Measurements from ENCODE around the gene GALNT14.

The GALNT14 gene

DNA sequence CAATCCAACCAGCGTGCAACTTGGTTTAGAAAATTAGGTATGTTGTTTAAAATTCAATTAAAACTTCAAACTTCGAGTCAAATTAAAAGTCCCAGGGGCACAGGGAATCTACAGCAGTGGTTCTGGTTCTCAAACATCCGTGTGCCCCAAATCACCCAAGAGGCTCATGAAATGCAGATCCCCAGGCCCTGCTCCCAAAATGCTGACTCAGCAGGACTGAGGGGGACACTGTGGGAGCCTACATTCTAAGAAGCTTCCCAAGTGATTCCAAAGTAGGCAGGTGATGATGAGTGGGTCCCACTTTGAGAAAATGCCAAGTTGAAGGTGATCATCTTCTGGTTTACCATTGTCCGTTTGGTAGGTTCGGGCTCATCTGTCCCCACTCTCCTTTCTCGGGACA, 82.3 kb downstream of the GALNT14 start:
- no peak for DNase-seq

DNA sequence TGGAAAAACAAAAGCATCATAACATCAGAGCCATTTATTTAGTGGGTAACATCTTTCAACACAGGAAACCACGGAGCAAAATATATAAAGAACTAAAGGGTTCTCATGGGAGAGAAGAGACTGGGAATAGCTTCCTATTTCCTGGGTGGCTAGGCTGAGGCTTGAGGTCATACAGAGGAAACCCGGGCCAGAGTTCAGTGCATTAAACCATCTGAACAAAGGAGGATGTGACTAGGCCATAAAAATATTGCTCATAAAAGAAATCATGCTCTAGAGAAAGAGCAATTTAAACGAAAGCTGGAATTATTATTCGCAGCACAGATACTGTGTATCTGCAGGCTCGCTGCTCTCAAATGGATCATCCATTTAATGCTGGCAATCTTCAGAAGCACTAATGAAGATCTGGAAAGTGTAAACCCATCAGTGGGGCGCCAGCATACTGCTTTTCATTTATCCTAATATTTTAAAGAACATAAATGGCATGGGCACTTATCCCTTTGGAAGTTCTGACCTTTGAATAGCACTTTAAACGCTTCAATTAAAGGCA, 83.3 kb downstream of the GALNT14 start:
- DNase-seq, result no peak

DNA sequence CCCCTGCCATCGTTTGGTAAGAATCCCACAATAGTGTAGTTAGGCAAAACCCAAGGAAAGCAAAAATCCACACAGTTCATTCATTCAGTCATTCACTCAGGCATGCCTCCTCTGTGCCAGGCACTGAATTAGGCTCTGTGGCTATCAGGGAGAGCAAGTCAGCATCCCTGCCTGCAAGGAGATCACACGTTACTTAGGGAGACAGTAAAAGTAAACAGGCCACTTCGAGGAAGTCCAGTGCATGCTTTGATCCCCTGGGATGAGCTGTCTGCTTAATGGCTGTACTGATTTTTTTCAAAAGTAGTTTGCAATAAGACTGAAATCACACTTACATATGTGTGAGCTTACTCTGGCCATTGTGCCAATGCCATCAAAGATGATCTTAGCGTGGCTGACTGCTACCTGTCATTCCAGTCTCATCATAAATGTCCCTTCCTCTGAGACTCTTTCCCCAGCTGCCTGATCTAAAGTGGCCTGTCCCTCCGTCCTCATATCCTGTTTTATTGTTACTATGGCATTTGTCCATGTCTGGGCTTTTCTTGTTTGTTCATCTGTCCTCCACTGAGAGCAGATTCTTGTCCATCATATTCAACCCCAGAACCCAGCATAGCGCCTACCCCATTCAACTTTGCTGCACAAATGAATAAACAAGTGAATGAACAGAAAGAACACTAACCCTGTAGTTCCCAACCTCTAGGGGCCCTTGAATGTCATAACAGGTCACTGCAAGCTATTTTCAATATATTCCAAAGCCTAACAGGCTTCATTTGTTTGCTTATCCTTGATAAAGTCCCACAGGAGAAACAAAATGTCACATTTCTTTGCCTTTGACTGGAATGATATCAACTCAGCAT, 84.1 kb downstream of the GALNT14 start:
- DNase-seq, result no peak

DNA sequence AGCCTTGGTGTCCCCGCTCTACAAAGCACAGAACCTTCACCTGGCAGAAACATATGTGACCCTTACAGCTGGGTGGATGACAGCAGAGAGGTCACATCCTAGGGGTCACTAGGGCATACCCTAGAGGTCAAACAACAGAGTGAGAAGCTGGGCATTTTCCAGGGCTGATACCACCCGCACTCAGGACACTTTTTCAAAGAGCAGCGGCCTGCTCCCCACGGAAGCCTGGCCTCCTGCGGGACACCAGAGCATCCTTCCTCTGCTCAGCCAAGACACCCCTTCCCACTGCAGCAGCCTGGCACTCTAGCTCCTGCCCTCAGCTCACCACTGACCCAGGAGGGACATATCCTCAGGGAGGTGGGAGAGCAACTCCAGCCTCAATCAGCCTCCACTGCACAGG, 86.0 kb downstream of the GALNT14 start:
- DNase-seq, result no peak

DNA sequence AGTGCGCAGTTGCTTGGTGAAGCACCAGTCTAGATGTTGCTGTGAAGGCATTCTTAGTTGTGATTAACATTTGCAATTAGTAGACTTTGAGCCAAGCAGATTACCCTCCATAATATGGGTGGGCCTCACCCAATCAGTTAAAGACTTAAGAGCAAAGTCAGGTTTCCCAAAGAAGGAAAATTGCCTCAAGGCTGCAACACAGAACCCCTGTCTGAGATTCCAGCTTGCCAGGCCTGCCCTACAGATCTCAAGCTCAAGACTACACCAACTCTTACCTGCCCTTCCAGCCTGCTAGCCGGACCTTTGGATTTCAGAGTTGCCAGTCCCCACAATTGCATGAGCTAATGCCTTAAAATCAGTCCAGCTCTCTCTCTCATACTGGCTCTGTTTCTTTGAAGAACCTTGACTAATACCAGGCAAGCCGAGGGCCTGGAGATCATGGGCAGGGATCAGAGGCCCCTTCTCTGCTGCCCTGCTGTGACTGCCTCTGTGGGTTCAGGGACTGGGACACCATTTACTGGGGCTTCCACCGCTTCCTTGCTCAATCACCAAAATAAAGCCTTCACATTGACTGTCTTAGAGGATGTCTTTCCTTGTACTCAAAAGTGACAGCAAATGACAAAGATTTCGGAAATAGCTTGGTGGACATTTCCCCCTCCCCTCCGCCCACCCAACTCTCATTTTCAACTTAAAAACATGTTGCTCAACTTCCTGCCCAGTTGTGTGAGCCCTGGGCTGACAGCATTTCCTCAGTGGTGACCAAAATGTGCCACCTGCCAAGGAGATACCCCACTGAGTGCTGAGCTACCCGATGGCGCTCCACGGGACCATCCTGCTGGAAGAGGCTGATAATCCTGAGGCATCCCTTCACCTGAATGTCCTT, 86.7 kb downstream of the GALNT14 start:
- no peak for DNase-seq

DNA sequence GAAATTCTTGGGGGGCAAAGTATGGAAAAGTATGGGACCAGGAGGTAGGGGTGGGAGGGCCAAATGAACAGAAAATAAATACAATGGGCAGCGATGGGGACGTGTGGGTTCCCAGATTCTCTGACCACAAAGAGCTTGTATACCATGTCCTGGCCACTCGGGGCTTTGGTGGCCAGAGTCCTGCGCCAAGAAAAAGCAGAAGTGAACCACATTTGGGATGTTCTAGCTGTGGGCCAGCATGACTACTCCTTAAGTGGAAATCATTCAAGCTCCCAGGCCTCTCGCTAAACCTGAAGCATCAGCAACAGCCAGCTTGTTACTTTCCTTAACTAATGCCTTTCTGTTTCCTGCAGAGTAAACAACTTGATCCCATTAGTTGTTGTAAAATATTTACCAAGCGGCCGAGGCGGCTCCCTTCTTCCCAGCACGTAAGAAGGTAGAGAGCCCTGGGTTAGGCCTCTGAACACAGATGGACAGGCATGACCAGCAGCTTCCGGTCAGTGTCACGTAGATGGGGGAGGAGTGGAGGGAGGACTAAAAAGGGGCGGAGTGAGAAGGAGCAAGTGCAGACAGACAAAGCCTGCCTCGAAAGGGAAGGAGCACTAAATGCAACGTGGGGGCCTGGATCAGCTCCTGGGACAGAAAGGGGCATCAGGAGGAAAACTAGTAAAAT, 88.2 kb downstream of the GALNT14 start:
- no peak for DNase-seq

DNA sequence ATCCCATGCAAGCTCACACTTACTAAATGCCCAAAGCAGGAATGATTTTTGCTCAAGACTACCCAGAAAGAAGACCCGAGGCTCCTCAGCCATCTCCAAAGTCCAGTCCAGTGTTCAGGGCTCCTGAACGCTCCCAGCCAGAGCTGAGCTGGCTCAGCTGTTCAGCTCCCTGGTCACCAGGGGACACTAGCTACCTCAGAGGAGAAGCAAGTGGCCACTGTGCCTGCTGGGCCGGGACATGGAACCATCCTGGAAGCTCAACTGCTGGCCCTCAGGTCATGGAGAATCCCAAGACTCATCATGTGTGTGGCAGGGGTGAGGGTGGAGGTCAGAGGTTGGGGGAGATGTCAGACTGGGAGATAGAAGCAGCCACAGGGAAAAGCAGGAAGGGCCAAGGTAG, 89.0 kb downstream of the GALNT14 start:
- no peak for DNase-seq

DNA sequence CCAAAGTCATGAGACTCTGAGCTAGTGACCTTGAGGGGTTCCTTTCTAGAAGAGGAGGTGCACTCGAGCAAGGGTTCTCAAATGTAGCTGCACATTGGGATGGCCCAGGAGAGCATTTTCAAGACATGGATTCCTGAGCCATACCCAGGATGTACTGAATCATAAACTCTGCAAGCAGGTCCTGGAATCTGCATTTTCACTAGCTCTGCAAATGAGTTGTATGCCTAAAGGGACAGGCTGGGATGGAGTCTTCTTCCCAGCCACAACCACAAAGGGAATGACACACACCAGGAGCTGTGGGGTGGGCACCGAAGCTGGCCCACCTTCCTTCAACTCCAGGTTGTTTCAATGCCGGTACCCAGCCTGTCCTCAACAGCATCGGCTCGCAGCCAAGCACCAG, 90.6 kb downstream of the GALNT14 start:
- DNase-seq, result no peak

DNA sequence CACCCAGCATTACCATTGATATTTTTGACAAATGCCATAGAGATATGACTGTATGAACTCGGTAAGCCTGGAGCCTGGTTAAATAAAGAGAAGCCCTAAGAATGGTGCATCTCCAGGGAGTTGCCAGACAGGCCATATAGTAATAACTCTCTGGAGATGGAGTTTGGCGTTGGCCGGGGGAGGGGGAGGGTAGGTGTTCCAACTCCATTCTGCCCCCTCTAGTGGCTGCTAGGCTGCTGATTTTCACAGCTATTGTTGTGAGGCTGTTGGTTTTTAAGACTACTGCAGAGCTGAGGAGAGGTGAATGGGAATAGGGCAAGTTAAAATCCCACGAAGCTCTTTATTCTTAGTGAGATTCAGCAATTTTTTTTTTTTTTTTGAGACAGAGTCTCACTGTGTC, 99.9 kb downstream of the GALNT14 start:
- DNase-seq, result no peak

DNA sequence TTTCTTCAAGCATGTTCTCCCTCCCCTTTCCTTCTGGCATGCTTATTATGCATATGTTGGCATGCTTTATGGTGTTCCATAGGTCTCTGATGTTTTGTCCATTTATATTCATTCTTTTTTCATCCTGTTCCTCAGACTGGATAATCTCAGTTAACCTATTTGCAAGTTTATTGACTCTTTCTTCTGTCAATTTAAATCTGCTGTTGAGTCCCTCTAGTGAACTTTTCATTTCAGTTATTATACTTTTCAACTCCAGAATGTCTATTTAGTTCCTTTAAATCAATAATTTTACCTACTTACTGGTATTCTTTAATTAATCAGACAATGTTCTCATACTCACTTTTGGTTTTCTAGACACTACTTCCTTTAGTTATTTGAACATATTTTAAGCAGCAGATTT, 101.2 kb downstream of the GALNT14 start:
- DNase-seq, result no peak

DNA sequence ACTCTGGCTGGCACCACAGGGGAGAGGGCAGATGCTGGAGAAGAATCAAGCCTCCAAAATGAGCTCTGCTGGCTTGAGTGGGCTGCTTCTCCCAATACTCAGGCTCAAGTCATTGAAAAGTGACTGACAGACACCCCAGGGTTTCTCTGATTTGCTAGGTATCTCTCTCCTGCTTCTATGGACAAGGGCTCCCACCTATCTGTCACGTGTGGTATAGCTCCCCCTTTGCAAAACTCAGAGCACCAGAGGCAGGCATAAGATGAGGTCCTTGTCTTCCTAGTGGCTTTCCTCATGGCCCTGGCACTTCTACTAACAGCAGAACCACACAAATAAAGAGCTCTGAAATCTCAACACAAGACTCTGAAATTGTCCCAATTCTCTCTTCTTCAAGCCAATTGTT, 105.2 kb downstream of the GALNT14 start:
- DNase-seq, result no peak

DNA sequence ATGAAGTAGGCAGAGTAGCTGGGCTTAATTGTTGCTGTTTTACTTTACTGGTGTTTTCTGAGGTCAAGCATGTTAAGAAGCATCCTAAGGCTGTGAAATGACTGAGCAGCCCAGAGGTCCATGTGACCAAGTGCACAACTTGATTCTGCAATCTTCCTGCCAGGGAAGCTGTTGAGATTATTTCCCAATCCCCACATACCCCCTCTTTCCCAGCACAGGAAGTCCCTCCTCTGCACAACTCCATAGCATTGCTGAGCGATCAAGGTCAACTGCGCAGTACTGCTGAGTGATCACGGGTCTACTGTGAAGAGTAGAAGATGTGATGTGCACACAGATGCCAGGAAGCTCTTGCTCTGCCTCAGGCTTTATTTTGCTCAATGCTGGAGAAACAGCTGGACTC, 105.8 kb downstream of the GALNT14 start:
- DNase-seq, result no peak

DNA sequence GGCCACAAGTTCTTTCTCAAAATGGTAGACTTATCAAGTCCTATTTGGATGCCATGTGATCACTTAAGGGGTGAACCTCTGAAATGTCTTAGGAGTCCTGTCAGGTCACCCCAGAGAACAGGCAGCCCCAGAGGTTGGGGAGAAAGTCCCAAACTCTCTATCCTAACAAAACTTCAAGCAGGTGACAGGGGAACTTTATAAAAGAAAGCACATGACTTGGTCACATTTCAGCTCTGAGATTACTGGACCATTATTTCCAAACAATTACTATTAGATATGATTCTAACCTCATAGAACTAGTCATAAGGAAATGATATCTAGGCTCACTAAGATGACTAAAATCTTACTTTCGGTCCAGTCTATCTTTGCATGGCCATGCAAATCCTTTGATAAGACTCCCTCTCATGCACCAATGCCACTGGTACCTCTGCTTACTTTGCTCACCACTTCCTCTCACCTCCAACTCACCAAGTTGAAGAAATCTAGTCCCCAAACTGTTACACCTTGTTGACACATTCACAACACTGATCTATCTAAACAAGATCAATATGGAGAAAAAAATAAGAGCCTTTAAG, 107.0 kb downstream of the GALNT14 start:
- no peak for DNase-seq

DNA sequence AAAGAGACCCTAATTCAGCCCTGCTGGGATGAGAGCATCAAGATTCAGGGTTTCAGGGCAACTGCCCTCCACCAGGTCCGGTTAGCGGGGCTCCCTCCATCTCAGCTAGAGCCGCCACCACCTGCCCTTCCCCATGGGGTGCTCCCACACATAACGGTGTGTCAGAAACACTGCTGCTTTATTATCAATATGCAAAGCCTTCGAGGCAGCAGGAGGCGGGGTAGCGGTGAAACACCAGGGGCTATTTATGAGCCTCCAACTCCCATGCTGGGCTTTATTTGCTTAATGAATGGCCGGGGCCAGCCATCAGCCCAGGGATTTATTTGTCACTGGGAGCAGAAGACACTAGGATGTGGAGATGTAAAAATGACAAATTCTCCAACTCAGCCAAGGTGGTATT, 109.8 kb downstream of the GALNT14 start:
- no peak for DNase-seq

DNA sequence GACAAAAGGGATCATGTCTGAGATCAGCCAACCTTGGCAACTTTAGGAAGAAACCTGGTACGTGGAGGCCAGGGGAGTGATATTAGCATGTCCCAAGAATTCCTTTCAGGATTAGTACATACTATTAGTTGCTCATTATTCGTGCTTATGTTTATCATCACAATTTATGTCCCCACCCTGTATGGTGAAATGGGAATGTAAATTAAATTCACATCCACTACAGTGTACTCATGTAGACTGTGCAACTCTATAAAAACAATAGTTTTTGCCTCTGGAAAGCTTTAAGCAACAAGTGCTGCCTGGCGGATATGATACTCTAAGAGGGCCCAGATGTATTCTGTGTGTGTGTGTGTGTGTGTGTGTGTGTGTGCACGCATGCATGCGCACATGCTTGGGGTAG, 110.7 kb downstream of the GALNT14 start:
- DNase-seq, result no peak

DNA sequence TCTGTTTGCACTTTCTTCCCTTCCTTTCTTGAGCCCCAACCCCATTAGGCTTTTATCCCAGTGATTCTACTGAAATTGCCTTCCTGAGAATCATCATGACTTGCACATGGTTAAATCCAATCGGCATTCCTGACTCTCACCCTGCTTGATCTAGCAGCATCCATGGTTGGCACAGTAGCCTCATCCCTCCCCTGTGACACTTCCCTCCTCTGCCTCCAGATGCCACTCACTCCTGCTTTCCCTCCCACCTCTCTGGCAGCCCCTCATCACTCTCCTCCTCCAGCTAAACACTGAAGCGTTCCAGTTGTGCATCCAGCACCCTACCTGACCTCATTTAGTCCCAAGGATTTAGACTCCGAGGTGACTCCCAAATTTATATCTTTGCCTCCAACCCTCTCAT, 114.7 kb downstream of the GALNT14 start:
- no peak for DNase-seq

DNA sequence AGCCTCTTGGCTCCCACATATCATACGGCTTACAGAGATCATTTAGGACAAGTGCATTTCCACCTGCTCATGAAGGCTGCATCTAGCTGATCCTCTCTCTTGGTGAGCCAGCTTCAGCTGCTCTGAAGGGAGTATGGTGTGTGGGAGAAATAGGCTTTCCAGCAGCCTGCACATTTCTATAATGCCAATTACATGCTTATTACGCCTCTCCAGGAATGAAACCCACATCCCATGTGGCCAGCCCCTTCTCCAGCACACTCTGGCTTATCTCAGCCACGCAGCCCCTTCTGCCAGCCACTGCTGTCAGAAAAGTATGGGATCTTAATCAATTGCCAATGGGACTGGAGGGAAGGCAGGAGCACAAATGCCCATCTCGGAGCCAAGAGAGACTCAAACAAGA, 117.5 kb downstream of the GALNT14 start:
- DNase-seq, result peak in 1 of 51 donors; percentile 12

DNA sequence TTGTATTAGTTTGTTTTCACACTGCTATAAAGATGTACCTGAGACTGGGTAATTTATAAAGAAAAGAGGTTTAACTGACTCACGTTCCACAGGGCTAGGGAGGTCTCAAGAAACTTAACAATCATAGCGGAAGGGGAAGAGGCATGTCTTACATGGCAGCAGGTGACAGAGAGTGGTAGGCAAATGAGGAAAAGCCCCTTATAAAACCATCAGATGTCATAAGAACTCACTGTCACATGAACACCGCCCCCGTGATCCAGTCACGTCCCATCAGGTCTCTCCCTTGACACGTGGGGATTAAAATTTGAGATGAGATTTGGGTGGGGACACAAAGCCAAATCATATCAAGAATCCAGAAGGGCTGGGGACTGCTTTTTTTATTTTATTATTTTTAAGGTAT, 120.0 kb downstream of the GALNT14 start:
- DNase-seq, result no peak

DNA sequence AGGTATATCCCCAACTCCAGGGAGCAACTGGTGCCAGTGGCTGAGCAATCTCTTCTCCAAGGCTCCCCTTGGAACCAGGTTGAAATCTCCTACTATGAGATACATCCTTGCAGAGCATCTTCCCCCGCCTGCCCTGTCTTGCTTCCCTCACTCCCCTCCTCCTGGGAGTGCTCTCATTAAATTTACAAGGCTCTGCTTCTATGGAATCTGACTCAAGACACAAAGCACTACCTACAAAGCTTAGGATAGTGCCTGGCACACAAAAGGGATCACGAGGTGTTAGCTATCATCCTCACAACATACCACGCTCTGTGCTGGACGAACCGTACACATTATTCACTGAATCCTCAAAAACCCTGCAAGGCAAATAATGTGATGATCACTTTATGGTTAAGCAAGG, 121.6 kb downstream of the GALNT14 start:
- DNase-seq, result no peak

DNA sequence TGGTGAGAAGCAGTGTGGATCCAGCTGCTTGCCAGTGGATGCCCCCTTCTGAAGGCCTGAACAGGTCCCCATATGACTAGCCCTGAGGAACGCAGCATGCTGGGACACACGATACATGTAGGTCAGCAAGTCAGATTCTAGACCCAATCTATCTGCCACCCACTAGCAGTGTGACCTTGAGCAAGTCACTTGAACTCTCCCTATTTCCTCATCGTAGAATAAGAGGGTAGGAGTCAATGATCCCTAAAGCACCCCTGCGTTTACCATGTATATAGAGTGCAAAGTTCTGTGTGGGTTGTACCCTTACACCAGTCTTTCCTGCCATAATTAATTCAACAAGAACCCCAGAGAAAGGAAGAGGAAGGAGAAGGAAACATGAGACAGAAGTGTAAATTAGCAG, 123.7 kb downstream of the GALNT14 start:
- DNase-seq, result no peak

DNA sequence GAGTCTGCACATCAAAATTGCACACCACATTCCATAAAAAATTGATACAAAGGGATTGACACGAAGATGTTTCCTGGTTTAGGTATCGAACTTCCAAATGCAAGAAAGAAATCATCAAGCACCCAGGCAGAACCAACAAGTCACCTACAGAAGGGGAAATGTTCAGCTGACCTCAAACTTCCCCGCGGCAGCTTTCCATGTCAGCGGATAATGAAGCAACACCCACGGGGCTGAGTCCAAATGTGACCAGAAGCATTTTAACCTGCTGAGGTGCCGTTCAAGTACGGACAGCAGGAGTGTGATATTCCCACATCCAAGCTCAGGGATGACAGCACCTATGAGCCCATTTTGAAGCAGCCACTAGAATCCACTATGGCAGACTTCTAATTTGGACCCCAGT, 124.9 kb downstream of the GALNT14 start:
- DNase-seq, result no peak

DNA sequence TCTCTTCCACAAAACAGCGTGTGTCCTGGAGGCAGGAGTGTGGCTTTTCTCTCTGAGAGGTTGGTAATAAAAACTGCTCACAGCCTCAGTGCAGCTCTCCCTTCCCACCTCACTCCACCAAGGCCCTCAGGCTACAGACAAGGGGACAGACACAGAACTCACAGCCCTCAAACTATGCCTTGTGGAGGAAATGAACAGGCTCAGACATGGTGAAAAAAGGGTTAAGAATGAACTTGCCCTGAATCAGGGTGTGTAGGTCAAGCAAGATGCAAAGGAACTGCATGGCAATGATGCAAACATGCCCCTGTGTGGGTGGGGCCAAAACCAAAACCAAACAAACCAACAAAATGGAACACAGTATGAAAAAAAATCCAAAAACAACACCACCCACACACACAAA, 125.8 kb downstream of the GALNT14 start:
- no peak for DNase-seq
